SK-N-SH treated with all-trans-retinoic acid at 6 μM for 48 hours (cell line): ENCODE results near the gene PTGIS.

Source experiments
- ARNTL ChIP-seq: fragments of 450-650 bp; formaldehyde crosslinking; IDR thresholded peaks from 2 replicates; pipeline ENCODE4 v1.5.0; 2020; ENCODE audit warnings: low read depth, mild to moderate bottlenecking, moderate library complexity, borderline replicate concordance
- CSDC2 ChIP-seq: fragments of 250-450 bp; sonication (Bioruptor Pico); IDR thresholded peaks from 2 replicates; pipeline ENCODE4 v1.5.0; 2020; ENCODE audit warnings: mild to moderate bottlenecking, moderate library complexity
- CSRNP3 ChIP-seq: fragments of 250-450 bp; sonication (Bioruptor Pico); IDR thresholded peaks from 2 replicates; pipeline ENCODE4 v1.5.1; 2021; ENCODE audit warnings: mild to moderate bottlenecking, moderate library complexity
- GLIS3 ChIP-seq: fragments of 250-450 bp; sonication (Bioruptor Pico); IDR thresholded peaks from 2 replicates; pipeline ENCODE4 v1.5.0; 2020; ENCODE audit warnings: mild to moderate bottlenecking, moderate library complexity
- PPARA ChIP-seq: fragments of 250-450 bp; sonication (Bioruptor Pico); IDR thresholded peaks from 2 replicates; pipeline ENCODE4 v1.5.0; 2020; ENCODE audit warnings: mild to moderate bottlenecking, borderline replicate concordance
- TCF4 ChIP-seq: fragments of 250-450 bp; sonication (Bioruptor Pico); IDR thresholded peaks from 2 replicates; pipeline ENCODE4 v1.8.0; 2021; ENCODE audit warnings: mild to moderate bottlenecking, moderate library complexity, borderline replicate concordance
- ZFP30 ChIP-seq: fragments of 450-650 bp; formaldehyde crosslinking; IDR thresholded peaks from 2 replicates; pipeline ENCODE4 v1.5.0; 2022; ENCODE audit warnings: mild to moderate bottlenecking, moderate library complexity
- TF ChIP-seq, protein P1 (sequence below): fragments of 250-450 bp; sonication (Bioruptor Pico); IDR thresholded peaks from 2 replicates; pipeline ENCODE4 v1.5.0; 2020; ENCODE audit warnings: mild to moderate bottlenecking, moderate library complexity
- TF ChIP-seq, protein P2 (sequence below): fragments of 250-450 bp; sonication (Bioruptor Pico); IDR thresholded peaks from 2 replicates; pipeline ENCODE4 v1.8.0; 2020; ENCODE audit warnings: mild to moderate bottlenecking, moderate library complexity, borderline replicate concordance

DNA sequence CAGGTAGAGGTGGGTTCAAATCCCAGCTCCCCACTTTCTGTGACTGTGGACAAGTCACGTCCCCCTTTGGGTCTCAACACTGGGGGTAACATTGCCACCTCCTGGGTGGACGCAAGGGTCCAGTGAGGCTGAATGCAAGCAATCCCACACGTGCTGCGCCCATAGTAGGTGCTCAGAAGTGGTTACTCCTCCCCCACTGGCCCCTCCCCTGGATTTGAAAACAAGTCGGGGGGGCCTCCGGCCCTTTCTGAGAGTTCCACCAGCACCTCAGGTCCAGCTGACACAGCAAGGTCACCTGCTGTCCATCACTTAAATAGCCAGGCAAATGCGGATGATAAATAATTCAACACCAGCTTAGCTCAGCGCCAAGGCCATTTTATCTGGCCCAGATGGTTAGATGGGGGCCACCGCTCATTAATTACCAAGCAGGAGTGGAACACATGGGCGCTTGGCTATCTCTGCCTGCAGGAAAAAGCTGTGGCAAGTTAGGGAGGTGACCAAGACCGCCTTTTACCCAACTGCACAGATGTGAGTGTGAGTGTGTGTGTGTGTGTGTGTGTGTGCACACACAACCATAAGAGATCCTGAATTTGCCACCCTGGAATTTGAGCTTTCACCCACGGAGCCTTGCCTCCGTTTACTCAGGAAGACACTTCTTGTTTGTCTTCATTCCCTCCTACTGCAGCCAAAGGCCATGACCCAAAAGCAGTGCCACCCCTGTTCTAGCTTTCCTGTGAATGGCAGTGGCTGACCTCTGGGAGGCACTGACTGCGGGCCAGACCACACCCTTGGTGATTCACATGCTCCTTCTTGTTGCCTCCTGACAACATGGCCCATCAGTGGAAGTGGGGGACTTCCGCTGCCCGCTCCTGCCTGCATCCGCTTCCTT lies 50.8 kb downstream of the PTGIS start:
- TF ChIP-seq PPARA (CRISPR knock-in tag): no peak
- TF ChIP-seq ZFP30: no peak
- TF ChIP-seq, protein P1, sequence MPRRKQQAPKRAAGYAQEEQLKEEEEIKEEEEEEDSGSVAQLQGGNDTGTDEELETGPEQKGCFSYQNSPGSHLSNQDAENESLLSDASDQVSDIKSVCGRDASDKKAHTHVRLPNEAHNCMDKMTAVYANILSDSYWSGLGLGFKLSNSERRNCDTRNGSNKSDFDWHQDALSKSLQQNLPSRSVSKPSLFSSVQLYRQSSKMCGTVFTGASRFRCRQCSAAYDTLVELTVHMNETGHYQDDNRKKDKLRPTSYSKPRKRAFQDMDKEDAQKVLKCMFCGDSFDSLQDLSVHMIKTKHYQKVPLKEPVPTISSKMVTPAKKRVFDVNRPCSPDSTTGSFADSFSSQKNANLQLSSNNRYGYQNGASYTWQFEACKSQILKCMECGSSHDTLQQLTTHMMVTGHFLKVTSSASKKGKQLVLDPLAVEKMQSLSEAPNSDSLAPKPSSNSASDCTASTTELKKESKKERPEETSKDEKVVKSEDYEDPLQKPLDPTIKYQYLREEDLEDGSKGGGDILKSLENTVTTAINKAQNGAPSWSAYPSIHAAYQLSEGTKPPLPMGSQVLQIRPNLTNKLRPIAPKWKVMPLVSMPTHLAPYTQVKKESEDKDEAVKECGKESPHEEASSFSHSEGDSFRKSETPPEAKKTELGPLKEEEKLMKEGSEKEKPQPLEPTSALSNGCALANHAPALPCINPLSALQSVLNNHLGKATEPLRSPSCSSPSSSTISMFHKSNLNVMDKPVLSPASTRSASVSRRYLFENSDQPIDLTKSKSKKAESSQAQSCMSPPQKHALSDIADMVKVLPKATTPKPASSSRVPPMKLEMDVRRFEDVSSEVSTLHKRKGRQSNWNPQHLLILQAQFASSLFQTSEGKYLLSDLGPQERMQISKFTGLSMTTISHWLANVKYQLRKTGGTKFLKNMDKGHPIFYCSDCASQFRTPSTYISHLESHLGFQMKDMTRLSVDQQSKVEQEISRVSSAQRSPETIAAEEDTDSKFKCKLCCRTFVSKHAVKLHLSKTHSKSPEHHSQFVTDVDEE: no peak
- no peak for TF ChIP-seq CSRNP3 (CRISPR knock-in tag)
- no peak for TF ChIP-seq TCF4 (CRISPR knock-in tag)
- TF ChIP-seq CSDC2 (CRISPR knock-in tag): no peak
- TF ChIP-seq, protein P2, sequence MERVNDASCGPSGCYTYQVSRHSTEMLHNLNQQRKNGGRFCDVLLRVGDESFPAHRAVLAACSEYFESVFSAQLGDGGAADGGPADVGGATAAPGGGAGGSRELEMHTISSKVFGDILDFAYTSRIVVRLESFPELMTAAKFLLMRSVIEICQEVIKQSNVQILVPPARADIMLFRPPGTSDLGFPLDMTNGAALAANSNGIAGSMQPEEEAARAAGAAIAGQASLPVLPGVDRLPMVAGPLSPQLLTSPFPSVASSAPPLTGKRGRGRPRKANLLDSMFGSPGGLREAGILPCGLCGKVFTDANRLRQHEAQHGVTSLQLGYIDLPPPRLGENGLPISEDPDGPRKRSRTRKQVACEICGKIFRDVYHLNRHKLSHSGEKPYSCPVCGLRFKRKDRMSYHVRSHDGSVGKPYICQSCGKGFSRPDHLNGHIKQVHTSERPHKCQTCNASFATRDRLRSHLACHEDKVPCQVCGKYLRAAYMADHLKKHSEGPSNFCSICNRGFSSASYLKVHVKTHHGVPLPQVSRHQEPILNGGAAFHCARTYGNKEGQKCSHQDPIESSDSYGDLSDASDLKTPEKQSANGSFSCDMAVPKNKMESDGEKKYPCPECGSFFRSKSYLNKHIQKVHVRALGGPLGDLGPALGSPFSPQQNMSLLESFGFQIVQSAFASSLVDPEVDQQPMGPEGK (CRISPR knock-in tag): no peak
- TF ChIP-seq GLIS3 (CRISPR knock-in tag): no peak
- no peak for TF ChIP-seq ARNTL
